Left ventricle myocardium inferior (tissue), 1 donor: Measurements from ENCODE around the gene SLC22A3. TPM values are rescaled to one million over a fixed set of nuclear protein-coding genes. Genes with fewer than 3 reads are reported as not detected.
"Not testable (repeated sequence)": the region's sequence is repeated elsewhere in the genome, so short reads cannot be mapped to it uniquely, and the experiment has no call there.

Source experiments
- DNase-seq: peaks from one replicate; pipeline ENCODE4 v3.0.0-alpha.2; 2020
- H3K27ac ChIP-seq: fragments of 200-600 bp; replicated peaks from 2 replicates; pipeline ENCODE4 v1.8.0; 2021
- H3K27me3 ChIP-seq: fragments of 200-600 bp; 2 replicates; pipeline ENCODE4 v1.8.0; 2021; ENCODE audit warnings: low read depth
- H3K36me3 ChIP-seq: fragments of 200-600 bp; 2 replicates; pipeline ENCODE4 v1.8.0; 2021
- H3K4me1 ChIP-seq: fragments of 200-600 bp; 2 replicates; pipeline ENCODE4 v1.8.0; 2021
- H3K4me3 ChIP-seq: fragments of 200-600 bp; 2 replicates; pipeline ENCODE4 v1.8.0; 2021; ENCODE audit warnings: mild to moderate bottlenecking, moderate library complexity
- H3K9me3 ChIP-seq: fragments of 200-600 bp; replicated peaks from 2 replicates; pipeline ENCODE4 v1.8.0; 2021
- CTCF ChIP-seq: fragments of 200-600 bp; IDR thresholded peaks from 2 replicates; pipeline ENCODE4 v1.8.0; 2021; ENCODE audit warnings: antibody characterized with exemption, mild to moderate bottlenecking, borderline replicate concordance
- intact Hi-C: fragments of 100-400 bp; cut with micrococcal nuclease; formaldehyde crosslinking; loops from one replicate; pipeline ENCODE4 v1.11.0; 2022
- total RNA-seq: library from RNA; stranded (reverse); fragmentation: NEBNext Ultra II Directional; extraction: Animal tissue kit (Norgen Biotek cat#: 25700); gene quantifications from one replicate; pipeline ENCODE4 v1.2.1, GENCODE V29; 2021
- donor health status: DM: no; HTN: yes; CAD: no; lungs with severe emphysema.

Gene SLC22A3
- total RNA-seq, 1 donor from 2014 or later = 1.0 TPM

DNA sequence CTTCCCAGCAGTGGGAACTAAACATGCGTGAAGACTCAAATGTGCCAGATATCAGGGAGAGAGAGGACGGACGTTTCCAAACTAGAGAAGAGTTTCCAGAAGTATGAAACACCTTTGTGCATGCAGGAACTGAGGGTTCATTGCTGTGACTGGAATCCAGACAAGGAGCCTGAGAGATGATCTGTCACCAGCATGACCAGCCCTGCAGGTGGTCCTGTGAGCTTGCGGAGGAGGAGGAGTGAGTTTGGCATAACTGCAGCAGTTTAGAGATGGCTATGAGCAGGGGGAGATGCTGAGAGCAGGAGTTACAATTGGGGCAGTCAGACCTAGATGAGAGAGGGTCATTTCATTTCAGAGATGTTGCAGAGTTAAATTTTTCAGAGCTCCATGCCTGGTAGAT is 89.6 kb downstream of the SLC22A3 start:
- no peak for TF ChIP-seq CTCF
- Histone ChIP-seq H3K4me1 (no peaks in the 10 kb centered on the region), H3K9me3 (no peaks in the 10 kb centered on the region), H3K27ac (no peak overlapping the region), H3K36me3 (no peaks in the 10 kb centered on the region), H3K27me3 (peaks cover 6% of the 10 kb centered on the region), H3K4me3 (no peak overlapping the region)
- DNase-seq = no peak
- intact Hi-C loops = no loop called here

- H3K9me3 ChIP-seq = no peaks in the 10 kb centered on the region
- H3K4me1 ChIP-seq = no peaks in the 10 kb centered on the region
- no peak for DNase-seq
- no peaks in the 10 kb centered on the region for H3K36me3 ChIP-seq
- TF ChIP-seq CTCF = no peak
- peaks cover 6% of the 10 kb centered on the region for H3K27me3 ChIP-seq
- no peak overlapping the region for H3K4me3 ChIP-seq
- no peak overlapping the region for H3K27ac ChIP-seq
- intact Hi-C loops = no loop called here
Measured at GRCh38 chr6:160438481-160438880, 90.3 kb downstream of the SLC22A3 start.

- Histone ChIP-seq H3K36me3 (no peaks in the 10 kb centered on the region), H3K9me3 (no peaks in the 10 kb centered on the region), H3K27ac (peak overlapping the region; percentile 17), H3K4me3 (no peak overlapping the region), H3K4me1 (no peaks in the 10 kb centered on the region), H3K27me3 (peaks cover 6% of the 10 kb centered on the region)
- TF ChIP-seq CTCF = no peak
- intact Hi-C loops = no loop called here
- no peak for DNase-seq
Measured at GRCh38 chr6:160439751-160440150, 91.6 kb downstream of the SLC22A3 start.

- TF ChIP-seq CTCF = no peak
- no peak for DNase-seq
- Histone ChIP-seq H3K27me3 (peaks cover 6% of the 10 kb centered on the region), H3K27ac (no peak overlapping the region), H3K4me3 (no peak overlapping the region), H3K4me1 (no peaks in the 10 kb centered on the region), H3K36me3 (no peaks in the 10 kb centered on the region), H3K9me3 (no peaks in the 10 kb centered on the region)
- intact Hi-C loops = no loop called here
Measured at GRCh38 chr6:160442151-160442550, 94.0 kb downstream of the SLC22A3 start.

- no peak overlapping the region for H3K27ac ChIP-seq
- peaks cover 15% of the 10 kb centered on the region for H3K27me3 ChIP-seq
- H3K4me3 ChIP-seq = no peak overlapping the region
- no peaks in the 10 kb centered on the region for H3K36me3 ChIP-seq
- intact Hi-C loops = no loop called here
- H3K9me3 ChIP-seq = peaks cover 6% of the 10 kb centered on the region
- H3K4me1 ChIP-seq = no peaks in the 10 kb centered on the region
- DNase-seq = no peak
- no peak for TF ChIP-seq CTCF
Measured at GRCh38 chr6:160445130-160445529, 97.0 kb downstream of the SLC22A3 start.

DNA sequence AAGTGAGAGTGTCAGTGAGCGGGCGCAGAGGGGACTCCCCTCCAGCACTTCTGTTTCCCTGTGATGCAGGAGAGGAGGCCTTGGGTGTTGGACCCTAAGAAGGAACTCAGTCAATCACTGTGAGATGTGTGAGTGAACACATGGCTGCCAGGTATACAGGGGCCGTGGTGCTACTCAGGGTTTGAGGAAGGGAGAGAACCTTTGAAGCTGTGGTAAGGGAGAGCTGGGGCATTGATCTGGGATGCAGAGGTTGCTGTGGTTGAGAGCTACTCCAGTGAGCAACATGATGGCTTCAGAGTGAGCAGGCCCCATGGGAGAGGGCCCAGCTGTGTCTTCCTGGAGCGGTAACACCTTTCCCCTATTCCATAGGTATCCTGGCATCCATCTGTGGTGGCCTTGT is 99.2 kb downstream of the SLC22A3 start:
- Histone ChIP-seq H3K4me1 (no peaks in the 10 kb centered on the region), H3K4me3 (no peak overlapping the region), H3K27me3 (peaks cover 8% of the 10 kb centered on the region), H3K27ac (no peak overlapping the region), H3K9me3 (peaks cover 8% of the 10 kb centered on the region), H3K36me3 (no peaks in the 10 kb centered on the region)
- intact Hi-C loops = no loop called here
- no peak for DNase-seq
- TF ChIP-seq CTCF = no peak

DNA sequence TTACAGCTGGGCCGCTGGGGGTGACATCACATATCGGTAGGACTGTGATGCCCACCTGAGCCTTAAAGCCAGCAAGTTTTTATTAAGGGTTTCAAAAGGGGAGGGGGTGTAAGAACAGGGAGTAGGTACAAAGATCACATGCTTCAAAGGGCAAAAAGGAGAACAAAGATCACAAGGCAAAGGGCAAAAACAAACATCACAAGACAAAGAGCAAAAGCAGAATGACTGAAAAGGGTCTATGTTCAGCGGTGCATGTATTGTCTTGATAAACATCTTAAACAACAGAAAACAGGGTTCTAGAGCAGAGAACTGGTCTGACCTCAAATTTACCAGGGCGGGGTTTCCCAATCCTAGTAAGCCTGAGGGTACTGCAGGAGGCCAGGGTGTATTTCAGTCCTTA is 101.6 kb downstream of the SLC22A3 start:
- not testable (repeated sequence) for H3K36me3 ChIP-seq, H3K27ac ChIP-seq
- intact Hi-C loops = loop anchor here (10.0 kb wide), 1 partner anchor 315 kb away; no protein-coding TSS in a partner anchor

More for the DNA sequence above, 101.6 kb downstream of the SLC22A3 start:
- H3K4me3 ChIP-seq, H3K4me1 ChIP-seq, DNase-seq, H3K9me3 ChIP-seq, H3K27me3 ChIP-seq: not testable (repeated sequence)
